Dermis microvascular lymphatic vessel endothelial cell (primary cell): ENCODE results near the gene PALD1. TPM values are rescaled to one million over a fixed set of nuclear protein-coding genes. Genes with fewer than 3 reads are reported as not detected.

Experiments used
- DNase-seq, 2 donors: peaks; one replicate each; pipeline versions ENCODE4 v3.0.0 to v3.0.0-alpha.2; 2010; ENCODE audit warnings: low read depth in 2 of 2
- total RNA-seq: library from RNA; depleted of rRNA; stranded (reverse); fragments of >200 nt; gene quantifications from 2 replicates; pipeline ENCODE4 v1.2.1, GENCODE V29; 2014

Gene PALD1
- total RNA-seq, 1 donor from 2014 or later = 177 TPM

DNA sequence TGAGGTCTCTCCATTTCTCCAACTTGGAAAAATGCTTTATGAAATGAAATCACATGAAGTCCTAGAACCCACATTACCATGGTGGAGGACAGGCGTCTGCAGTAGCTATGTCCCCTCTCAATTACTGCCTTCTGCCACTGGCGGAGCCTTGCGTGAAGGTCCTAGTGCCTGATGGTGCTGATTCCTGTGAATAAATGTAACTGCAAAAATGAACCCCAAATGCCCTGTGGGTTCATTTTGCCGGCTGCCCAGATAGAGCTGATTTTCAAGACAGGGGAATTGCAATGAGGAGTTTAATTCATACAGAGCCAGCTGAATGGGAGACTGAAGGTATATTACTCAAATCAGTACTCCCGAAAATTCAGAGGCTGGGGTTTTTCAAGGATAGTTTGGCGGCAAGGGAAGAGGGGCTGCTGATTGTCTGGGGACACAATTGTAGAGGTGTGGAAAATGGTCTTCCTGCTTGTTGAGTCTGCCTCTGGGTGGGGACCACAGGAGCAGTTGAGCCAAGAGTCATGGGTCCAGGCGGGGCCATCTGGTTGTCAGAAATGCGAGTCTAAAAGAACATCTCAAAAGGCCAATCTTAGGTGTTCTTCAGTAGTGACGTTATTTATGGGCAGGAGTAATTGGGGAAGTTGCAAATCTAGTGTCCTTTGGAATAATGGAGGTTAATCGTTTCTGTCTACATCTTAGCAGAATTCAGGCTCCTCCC is 110.4 kb downstream of the PALD1 start:
- DNase-seq = no peak

DNA sequence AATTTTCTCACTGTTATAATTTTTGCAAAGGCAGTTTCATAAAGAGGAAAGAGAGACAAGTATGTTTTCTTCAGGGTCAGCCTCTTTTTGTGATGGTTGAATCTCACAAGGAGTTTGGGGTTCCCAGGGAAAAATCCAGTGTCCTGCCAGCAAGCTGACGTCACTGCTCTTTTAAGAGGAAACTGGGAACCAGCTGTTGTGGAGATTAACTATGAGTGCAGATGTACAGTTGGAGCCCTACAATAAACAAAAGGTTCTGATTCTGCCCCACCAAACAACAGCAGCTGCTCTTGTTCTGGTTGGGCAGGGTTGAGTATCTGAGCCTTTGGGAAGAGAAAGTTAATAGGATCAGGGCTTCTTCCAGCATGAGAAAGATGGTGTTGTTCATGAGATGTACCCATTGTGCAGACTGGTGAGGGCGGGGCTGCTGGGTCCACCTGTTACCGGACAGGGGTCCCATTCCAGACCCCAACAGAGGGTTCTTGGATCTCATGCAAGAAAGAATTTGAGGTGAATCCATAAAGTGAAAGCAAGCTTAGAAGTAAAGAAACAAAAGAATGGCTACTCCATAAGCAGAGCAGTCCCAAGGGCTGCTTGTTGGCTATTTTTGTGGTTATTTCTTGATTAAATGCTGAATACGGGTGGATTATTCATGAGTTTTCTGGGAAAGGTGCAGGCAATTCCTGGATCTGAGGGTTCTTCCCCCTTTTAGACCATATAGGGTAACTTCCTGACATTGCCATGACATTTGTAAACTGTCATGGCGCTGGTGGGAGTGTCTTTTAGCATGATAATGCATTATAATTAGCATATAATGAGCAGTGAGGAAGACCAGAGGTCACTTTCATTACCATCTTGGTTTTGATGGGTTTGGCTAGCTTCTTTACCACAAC is 111.4 kb downstream of the PALD1 start:
- no peak for DNase-seq

DNA sequence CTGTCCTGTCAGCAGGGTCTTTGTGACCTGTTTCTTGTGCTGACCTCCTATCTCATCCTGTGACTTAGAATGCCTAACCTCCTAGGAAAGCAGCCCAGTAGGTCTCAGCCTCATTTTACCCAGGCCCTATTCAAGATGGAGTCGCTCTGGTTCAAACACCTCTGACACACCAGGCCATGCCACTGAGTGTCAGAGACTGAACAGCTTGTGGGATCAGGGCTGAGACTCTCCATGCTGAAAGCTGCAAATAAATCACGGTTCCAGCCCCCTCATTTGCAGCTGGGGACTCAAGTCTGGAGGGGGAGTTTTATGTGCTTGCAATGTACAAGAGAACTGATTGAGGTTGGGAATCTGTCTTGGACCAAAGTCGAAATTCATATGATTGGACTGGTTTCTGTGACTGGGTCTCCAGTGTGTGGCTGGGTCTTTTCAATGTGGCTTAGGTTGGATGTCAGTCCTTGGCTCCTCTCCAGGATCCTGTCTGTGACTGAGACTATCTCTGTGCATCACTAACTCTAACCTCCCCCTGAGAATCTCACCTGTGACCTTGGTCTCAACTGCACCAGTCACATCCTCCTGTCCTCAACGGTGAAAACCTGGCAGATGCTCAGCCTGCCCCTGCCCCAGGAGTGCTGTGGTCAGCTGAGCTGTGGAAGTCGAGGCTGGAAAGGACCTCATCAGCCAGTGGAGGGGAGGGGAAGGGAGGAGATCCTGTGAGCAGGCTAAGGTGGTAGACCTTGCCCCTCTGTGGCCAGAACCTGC is 112.3 kb downstream of the PALD1 start:
- no peak for DNase-seq

DNA sequence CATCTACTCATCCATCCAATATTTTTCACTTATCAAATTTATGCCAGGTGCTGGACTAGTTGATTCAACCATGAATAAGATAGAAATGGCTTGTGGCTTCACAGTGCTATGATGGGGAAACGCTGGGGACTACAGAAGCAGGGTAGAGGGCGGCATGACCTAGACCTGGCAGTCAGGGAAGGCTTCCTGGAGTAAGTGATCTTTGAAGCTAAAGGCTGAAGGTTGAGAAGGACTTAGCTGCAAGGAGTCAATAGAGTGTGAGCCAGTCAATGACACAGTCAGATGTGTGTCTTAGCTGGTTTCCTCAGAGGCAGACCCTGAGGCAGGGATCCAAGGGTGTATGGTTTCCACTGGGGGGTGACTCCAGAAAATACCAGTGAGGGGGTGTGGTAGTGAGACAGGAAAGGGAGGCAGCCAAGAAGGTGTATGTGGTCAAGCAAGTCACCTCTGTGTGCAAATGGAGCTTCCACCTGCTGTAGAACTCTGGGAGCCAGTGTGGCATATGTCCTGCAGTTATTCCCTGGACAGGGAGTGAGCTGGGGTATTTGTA is 113.7 kb downstream of the PALD1 start:
- DNase-seq = no peak

DNA sequence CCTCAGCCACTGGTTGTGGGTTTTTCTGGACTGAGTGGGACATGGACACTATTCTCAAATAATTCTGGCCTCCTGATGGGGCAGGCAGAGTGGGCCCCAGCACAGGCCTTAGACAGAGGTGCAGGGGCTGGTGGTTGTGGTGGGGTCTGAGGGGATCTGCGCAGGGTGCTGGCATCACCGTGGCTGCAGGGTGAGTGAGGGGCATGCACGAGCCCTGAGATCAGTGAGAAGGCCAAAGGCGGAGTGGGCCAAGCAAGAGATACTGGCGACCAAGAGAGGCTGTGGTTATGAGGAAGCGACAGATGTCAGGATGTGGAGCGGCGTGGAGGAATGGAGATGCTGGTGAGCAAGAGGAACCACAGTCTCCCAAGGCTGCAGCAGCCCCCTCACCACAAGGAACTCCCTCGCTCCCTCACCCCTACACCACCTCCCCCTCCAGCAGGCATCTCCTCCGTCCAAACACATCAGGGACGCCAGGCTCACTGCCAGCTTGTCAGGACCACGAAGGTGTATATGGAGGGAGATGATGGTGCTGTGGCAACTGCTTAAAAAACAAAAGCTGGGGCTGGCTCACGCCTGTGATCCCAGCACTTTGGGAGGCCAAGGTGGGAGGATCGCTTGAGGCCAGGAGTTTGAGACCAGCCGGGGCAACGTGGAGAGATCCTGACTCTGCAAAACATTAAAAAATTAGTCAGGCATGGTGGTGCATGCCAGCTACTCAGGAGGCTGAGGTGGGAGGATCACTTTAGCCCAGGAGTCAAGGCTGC is 114.4 kb downstream of the PALD1 start:
- no peak for DNase-seq

DNA sequence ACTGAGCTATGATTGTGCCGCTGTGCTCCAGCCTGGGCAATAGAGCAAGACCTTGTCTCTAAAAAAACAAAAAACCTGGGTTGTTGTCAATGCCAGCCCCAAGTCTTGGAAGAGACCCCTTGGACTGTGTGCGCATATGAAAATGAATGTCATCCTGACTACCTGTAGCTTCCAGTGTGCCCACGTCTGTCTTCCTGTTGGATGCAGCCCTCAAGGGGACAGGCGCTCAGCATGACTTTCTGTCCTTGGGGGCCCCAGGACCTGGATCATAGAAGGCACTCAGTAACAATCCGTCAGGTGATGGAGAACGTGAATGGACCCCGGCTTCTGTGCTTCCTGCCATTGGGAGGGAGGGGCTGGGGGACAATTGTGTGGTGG is 114.9 kb downstream of the PALD1 start:
- DNase-seq = no peak

DNA sequence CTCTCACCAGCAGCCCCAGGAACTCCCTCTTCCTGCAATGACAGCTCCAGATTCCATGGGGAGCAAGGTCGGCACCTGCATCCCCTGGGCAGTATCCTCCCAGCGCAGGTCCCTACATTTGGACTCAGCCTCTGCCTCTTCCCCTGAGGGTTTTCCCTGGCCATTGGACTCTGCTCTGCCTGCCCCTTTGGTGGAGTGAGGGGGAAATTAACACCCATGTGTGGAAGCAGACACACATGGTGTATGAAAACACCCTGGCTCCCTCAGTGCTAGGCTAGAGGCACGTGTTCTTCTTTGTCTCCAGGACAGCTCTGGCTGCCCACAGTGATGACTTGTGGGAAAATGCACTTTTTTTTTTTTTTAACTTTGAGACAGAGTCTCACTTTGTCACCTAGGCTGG is 115.6 kb downstream of the PALD1 start:
- no peak for DNase-seq

DNA sequence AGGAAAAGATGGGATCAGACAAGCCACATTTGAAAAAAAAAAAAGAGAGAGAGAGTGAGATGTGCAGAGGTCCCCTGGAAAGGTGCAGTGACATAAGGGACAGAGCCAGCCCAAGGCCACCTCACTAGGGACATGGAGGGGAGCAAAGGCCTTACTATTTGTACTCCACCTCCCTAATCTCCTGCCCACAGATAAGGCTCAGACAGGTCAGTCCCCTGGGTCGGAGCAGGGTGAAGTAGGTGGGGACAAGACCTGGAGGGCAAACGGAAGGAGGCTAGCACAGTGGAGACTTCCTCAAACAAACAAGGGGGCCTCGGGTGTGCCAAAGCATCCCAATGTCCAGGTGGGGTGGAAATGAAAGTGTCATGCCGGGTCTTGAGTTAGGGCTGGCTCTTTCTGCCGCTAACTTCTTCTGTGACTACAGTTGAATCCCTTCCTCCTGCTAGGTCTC is 117.0 kb downstream of the PALD1 start:
- DNase-seq = no peak

DNA sequence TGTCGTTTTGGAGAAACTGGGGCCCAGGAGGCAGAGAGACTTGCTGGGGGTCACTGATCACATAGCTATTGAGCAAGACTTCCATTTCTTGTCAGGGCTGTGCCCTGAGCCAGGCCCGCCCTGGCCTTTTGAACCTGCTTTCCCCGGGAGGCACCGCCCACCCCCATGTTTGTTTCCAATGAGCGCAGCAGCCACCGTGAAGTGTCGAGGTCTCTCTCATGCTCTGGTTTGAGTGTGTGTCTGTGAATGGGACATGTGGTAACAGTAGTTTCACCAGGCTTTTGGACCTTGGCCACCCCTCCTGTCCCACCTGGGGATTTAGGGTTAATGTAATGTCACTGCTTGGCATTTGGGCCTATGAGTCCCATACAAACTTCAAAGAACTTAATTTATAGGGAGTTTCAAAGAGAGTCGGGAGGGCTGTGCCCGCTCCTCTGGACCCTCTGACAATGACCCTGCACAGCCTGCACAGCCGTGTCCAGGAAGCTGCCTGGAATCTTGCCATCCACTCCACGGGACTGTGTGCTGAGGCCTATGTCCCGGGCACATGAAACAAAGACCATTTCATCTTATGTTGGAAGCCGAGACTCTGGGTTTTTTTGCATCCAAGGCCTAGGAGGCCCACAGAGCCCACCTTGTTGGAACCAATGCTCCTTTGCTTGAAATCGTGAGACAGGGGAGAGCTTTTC is 117.7 kb downstream of the PALD1 start:
- DNase-seq = no peak

DNA sequence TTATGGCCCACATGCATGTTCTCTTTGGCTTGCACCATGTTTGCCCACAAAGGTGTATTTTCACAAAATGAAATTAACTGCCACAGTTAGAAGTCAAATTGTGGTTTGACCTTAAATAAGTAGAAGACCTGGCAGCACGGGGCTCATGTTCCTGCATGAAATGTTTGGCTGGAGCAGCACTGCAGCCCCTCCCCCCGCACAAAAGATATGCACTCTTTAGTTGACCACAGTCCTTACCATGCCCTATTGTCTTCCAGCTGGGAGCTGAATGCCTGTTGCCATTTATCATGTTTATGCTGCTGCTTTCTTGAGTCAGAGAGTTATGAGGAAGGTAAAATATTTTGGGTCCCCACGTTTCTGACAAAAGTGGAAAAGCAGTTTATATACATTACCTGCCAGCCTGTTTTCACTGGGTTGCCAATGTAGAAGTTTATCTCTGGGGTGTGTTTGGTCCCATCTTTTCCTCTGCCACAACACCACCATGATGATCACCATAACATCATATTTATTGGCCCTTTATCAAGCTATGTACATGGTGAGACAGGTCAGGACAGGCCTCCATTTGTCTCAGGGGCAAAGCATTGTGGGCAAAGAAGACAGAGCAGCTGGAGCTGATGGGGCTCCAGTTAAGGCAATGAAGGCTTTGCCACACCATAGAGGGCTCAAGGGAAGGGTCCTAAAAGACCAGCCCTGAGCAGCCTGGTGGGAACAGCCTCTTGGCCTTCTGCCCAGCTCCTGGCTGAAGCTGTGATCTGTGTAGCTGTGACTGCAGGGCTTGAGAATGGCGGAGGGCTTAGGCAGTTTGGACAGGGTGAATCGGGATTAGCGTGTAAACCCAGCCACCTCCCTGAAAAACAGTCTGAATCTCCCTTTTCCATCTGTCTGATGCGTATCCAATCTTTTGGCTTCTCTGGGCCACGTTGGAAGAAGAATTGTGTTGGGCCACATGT is 118.6 kb downstream of the PALD1 start:
- DNase-seq = no peak

DNA sequence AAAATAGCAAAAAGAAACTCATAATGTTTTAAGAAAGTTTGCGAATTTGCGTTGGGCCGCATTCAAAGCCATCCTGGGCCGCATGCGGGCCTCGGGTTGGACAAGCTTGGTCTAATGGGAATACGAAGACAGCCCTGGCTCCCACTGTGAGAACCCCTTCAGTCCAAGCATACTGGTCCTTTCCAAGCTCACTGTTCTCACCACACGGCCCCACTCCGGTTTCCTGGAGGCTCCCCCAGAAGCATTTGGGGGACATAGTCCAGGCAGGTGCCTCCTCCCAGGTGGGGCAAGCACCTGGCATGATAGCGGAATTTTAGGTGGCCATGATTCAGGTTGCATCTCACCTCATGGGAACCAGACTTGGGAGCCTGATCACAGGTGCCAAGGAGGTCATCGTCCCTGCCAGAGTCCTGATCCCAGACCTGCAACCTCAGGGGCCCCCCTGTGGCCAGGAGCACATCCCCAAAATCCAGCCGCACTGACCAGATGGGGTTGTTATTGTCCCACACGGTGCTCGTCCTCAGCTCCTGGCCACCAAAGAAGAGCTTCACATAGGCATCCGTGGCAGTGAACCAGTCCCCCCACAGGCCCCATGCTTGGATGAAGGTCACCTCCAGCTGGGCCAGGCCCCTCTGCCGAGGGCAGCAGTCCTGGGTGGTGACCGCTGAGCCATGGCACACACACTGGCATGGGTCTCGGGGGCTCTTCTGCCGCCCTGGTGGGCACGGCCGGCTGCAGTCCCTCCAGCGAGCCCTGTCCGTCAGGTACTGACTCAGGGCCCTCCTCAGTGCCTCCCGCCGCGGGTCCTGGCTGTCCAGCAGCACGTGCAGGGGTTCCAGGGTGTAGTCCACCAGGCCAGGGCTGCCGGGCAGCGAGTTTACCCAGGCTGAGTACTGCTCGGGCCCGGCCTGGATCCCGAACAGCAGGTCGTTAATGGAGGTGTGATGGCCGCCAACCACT is 119.6 kb downstream of the PALD1 start:
- no peak for DNase-seq

DNA sequence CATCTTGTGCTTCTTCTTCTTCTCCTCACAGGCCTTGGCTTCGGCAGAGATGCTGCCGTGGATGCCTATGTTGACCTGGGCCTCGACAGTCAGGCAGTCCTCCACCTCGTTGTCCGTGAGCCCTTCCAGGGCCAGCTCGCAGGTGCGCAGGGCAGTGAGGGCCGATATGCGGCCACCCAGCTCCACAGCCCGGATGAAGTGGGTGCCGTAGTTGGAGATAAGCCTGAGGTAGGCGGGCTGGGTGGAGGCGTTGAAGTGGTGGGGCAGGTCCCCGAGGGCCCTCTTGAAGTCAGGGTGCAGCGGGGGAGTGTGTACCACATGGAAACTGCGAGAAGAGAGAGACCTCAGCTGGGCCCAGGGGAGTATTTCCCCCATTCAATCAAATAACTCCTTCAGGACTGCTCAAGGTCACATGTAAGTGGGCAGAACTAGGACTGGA is 120.3 kb downstream of the PALD1 start:
- no peak for DNase-seq

DNA sequence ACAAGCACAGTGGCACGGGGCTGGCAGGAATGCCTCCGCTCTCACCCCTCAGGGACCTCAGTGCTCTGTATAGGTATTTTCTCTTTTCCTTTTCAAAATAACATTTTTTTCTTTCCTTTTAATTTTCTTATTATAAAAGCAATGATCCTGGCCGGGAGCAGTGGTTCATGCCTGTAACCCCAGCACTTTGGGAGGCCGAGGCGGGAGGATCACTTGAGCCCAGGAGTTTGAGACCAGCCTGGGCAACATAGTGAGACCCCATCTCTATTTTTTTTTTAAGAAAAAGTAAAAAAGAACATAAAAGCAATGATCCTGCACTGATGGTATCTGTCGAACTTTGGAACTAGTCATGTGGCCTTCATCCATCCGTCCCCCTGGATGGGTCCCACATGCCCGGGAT is 120.8 kb downstream of the PALD1 start:
- DNase-seq = no peak

DNA sequence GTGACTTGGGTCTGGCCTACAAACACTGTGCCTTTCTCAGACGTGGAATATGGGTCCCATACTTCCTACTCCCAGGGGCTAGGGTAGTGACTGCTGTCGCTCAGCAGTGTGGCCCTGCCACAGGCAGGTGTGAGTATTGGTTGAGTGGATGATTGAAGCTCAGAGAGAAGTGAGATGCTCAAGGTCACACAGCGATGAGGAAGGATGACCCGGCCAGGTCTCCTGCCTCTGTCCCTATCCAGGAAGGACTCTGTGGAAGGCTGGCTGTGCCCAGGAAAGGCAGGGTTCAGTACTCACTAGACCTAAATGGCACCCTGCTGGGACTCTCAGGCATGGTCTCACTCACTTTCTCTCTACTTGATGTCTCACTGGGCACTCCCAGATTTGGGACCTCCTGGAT is 121.2 kb downstream of the PALD1 start:
- no peak for DNase-seq

DNA sequence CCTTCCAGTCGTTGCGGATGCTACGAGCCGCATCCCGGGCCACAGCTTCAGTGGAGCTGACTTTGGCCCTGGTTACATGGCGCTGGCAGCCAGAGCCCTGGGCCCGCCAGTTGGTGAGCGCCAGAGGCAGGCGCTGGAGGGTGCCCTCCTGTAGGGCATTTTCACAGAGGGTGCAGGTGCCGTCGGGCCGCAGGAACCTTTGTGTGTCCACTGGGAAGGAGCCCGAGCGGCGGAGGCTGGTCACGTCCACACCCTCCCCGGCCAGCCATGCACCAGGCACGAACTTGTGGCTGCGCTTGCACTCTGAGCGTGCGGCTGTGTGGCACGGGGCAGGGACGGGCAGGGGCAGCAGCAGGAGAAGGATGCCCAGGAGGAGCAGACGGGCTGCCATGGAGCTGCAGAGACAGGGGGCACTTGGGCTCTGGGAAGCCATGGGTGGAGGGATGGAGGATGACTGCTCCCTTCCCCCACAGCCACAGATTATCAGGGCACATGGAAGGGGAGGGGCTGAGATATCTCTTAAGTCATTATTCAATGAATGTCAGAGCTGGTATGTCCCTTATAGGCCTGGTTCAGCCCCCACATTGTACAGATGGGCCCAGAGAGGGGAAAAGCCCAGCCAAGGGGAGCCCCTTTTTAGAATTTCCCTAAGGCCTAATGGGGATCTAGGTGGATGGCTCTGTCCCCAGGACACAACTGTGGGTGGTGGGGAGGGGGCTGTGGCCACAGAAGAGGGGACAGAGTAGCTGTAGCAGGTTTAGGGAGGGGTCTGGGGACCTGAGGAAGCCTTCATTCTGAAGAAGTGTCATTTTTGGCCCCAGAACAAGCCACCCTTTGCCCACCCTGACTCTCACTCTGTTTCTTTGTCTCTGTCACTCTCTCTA is 122.2 kb downstream of the PALD1 start:
- DNase-seq = no peak

DNA sequence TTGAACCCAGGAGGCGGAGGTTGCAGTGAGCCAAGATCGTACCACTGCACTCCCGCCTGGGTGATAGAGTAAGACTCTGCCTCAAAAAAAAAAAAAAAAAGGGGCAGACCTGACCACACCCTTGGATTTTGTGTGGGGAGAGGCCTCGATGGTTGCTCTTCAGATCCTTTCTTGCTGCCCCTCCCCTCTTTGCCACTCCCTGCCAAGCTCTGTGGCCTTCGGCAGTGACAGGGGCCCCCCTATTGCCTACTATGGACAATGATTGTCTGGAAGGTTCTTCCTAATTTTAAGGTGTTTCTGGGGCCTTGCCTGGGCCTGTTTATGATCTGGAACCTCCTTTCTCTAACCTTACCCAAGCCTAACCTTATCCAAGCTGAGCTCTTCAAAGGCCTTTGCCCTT is 123.2 kb downstream of the PALD1 start:
- no peak for DNase-seq
